ENCODE measurements around the gene TTLL11. TPM values are rescaled to one million over a fixed set of nuclear protein-coding genes. Genes with fewer than 3 reads are reported as not detected.

Gene TTLL11
- total RNA-seq, 4 donors from 2014 or later, result 7.9 to 14.4 (median 9.7) TPM

- 68 to 74% methylated on average over 7 of the region's 7 CpGs for whole genome bisulfite sequencing, 2 donors
- Histone ChIP-seq H3K27ac (no peak overlapping the region), H3K27me3 (no peaks in the 10 kb centered on the region), H3K9me3 (no peaks in the 10 kb centered on the region), H3K36me3 (no peaks in the 10 kb centered on the region), H3K4me1 (no peaks in the 10 kb centered on the region), H3K4me3 (replicated peaks in 1 of 3) (no peak overlapping the region)
- TF ChIP-seq CTCF (IDR thresholded peaks at IDR 0.05) (peak in 1 of 6 experiments; percentile 4), POLR2A (IDR thresholded peaks at IDR 0.05) (no peak)
- DNase-seq, result no peak
- intact Hi-C loops (cut with DNase I), result no loop called here
Observed at GRCh38 chr9:121881920-121882500, 211.1 kb downstream of the TTLL11 start.

DNA sequence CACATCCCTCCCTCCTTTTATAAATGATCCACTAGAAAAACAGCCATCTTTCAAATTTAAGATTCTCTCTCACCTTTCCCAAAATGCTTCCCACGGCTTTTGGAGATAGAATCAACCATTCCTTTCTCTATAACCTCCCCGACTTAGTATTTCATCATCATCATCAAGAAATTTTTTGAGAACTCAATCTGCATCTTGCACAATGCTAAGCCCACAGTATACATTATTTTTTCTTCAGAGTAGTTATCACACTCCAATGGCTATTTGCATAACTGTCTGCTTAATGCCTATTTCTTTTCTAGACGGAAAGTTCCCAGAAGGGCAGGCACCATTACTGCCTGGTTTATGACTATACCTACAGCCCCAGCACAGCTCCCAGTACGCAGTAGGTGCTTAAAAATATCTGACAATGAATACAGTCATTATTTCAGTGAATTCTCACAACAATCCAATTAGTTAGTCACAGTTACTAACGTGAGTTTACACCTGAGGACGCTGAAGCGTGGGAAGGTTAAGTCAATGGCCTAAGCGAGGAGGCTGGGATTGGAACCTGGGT lies 212.7 kb downstream of the TTLL11 start:
- Histone ChIP-seq H3K27me3 (no peaks in the 10 kb centered on the region), H3K9me3 (no peaks in the 10 kb centered on the region), H3K4me3 (replicated peaks in 1 of 3) (no peak overlapping the region), H3K36me3 (no peaks in the 10 kb centered on the region), H3K4me1 (peaks cover 0 to 3% of the 10 kb centered on the region in 2 donors), H3K27ac (no peak overlapping the region)
- DNase-seq, result no peak
- intact Hi-C loops (cut with DNase I), result no loop called here
- whole genome bisulfite sequencing, 2 donors, result 92 to 98% methylated on average over 8 of the region's 8 CpGs
- no peak for TF ChIP-seq CTCF (IDR thresholded peaks at IDR 0.05)
- TF ChIP-seq POLR2A (IDR thresholded peaks at IDR 0.05), result no peak

GRCh38 chr9:121878271-121878822 lies 214.8 kb downstream of the TTLL11 start:
- H3K4me3 ChIP-seq (replicated peaks in 1 of 3), result no peak overlapping the region
- no peak overlapping the region for H3K27ac ChIP-seq
- no peaks in the 10 kb centered on the region for H3K36me3 ChIP-seq
- WGBS, 2 donors, result 91 to 92% methylated on average over 14 of the region's 14 CpGs
- peaks cover 0 to 3% of the 10 kb centered on the region in 2 donors for H3K4me1 ChIP-seq
- no peaks in the 10 kb centered on the region for H3K27me3 ChIP-seq
- H3K9me3 ChIP-seq, result no peaks in the 10 kb centered on the region
- TF ChIP-seq CTCF (IDR thresholded peaks at IDR 0.05), result no peak
- TF ChIP-seq POLR2A (IDR thresholded peaks at IDR 0.05), result no peak
- no peak for DNase-seq
- intact Hi-C loops (cut with DNase I), result no loop called here

DNA sequence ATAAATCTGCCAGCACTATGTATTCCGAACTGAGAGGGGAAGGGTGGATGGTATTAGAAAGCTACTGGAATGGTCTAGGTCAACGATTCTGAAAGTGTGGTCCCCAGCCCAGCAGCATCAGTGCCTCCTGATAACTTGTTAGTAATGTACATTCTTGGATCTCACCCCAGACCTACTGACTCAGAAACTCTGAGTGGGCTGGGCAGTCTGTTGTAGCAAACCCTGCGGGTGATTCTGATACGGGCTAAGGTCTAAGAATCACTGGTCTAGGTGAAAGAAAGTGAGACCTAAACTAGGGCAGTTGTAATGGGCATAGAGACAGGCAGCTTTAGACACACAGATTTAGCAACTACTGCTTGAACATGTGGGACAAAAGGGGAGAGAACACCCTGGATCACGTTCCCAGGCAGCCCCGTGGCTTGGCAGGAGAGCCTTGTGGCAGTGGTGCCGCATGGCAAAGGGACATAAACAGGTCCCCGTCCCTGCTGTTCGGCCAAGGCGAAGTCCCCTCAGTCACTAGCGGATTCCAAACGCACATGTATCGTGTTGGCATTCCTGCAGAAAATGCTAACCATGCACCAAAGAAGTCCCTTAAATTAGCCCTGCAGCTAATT lies 216.3 kb downstream of the TTLL11 start:
- WGBS, 2 donors, result 72 to 76% methylated on average over 13 of the region's 13 CpGs
- TF ChIP-seq POLR2A (IDR thresholded peaks at IDR 0.05), result no peak
- no peak for TF ChIP-seq CTCF (IDR thresholded peaks at IDR 0.05)
- intact Hi-C loops (cut with DNase I), result no loop called here

GRCh38 chr9:121876255-121876654 lies 216.9 kb downstream of the TTLL11 start:
- DNase-seq, result no peak
- Histone ChIP-seq H3K27ac (no peak overlapping the region), H3K36me3 (no peaks in the 10 kb centered on the region), H3K9me3 (no peaks in the 10 kb centered on the region), H3K27me3 (no peaks in the 10 kb centered on the region), H3K4me1 (peaks cover 0 to 3% of the 10 kb centered on the region in 2 donors), H3K4me3 (replicated peaks in 1 of 3) (no peak overlapping the region)
- TF ChIP-seq POLR2A (IDR thresholded peaks at IDR 0.05) (no peak), CTCF (IDR thresholded peaks at IDR 0.05) (no peak)
- intact Hi-C loops (cut with DNase I), result no loop called here
- WGBS, 2 donors, result 86 to 93% methylated on average over 2 of the region's 2 CpGs

More for the DNA sequence above, 216.3 kb downstream of the TTLL11 start:
- H3K4me1 ChIP-seq, result peaks cover 0 to 3% of the 10 kb centered on the region in 2 donors
- peak in 1 of 2 donors; percentile 20 for DNase-seq
- H3K36me3 ChIP-seq, result no peaks in the 10 kb centered on the region
- no peak overlapping the region for H3K27ac ChIP-seq
- no peaks in the 10 kb centered on the region for H3K27me3 ChIP-seq
- H3K9me3 ChIP-seq, result no peaks in the 10 kb centered on the region
- no peak overlapping the region for H3K4me3 ChIP-seq (replicated peaks in 1 of 3)
